Common myeloid progenitor, CD34-positive (primary cell): ENCODE results near the gene MKLN1.

Source experiments
- CTCF ChIA-PET: fragments of 350-600 bp; sonication (Branson Sonifier 250); formaldehyde crosslinking; loops from one replicate; lab custom pipeline; 2021; ENCODE audit warnings: antibody characterized with exemption; lab: Charles Lee
- POLR2A ChIA-PET: fragments of 350-600 bp; sonication (Branson Sonifier 250); formaldehyde crosslinking; loops from one replicate; lab custom pipeline; 2021; ENCODE audit warnings: antibody characterized with exemption; lab: Charles Lee
- DNase-seq, 3 donors: peaks; one replicate each; pipeline versions ENCODE4 v3.0.0 to v3.0.0-alpha.2; 2013
- H3K27ac ChIP-seq, 2 experiments: 1 replicate in 1 of 2; 2 replicates in 1 of 2; pipeline ENCODE4 v1.7.0; 2013; ENCODE audit warnings: inconsistent platforms in 2 of 2, low read length in 2 of 2, mild to moderate bottlenecking in 2 of 2, low read depth in 1 of 2, moderate library complexity in 1 of 2; ENCODE audit not compliant: severe bottlenecking in 2 of 2, insufficient read depth in 1 of 2, poor library complexity in 1 of 2
- H3K27me3 ChIP-seq, 5 experiments: replicated peaks in 2 of 5; 1 replicate in 3 of 5; 2 replicates in 2 of 5; pipeline versions ENCODE4 v1.6.1 to v1.7.0; 2013; ENCODE audit warnings: low read length in 4 of 5, mild to moderate bottlenecking in 2 of 5, moderate library complexity in 2 of 5, inconsistent platforms in 1 of 5; ENCODE audit not compliant: insufficient read depth in 5 of 5, control insufficient read depth in 4 of 5
- H3K36me3 ChIP-seq, 4 experiments: 1 replicate in 2 of 4; 2 replicates in 2 of 4; pipeline versions ENCODE4 v1.6.1 to v1.7.0; 2013; ENCODE audit warnings: low read length in 3 of 4, control low read depth in 1 of 4, mild to moderate bottlenecking in 1 of 4; ENCODE audit not compliant: control insufficient read depth in 4 of 4, insufficient read depth in 4 of 4
- H3K4me1 ChIP-seq, 4 experiments: 1 replicate in 3 of 4; 2 replicates in 1 of 4; pipeline versions ENCODE4 v1.6.1 to v1.7.1; 2013; ENCODE audit warnings: low read length in 3 of 4, mild to moderate bottlenecking in 3 of 4, control low read depth in 1 of 4, inconsistent platforms in 1 of 4, moderate library complexity in 1 of 4; ENCODE audit not compliant: control insufficient read depth in 4 of 4, insufficient read depth in 4 of 4; ENCODE audit errors: control extremely low read depth in 1 of 4
- H3K4me3 ChIP-seq, 7 experiments: 1 replicate in 4 of 7; 2 replicates in 3 of 7; pipeline versions ENCODE4 v1.5.1 to v1.7.0; 2013; ENCODE audit warnings: mild to moderate bottlenecking in 7 of 7, low read length in 6 of 7, moderate library complexity in 6 of 7, inconsistent platforms in 2 of 7, low read depth in 2 of 7, control low read depth in 1 of 7; ENCODE audit not compliant: insufficient read depth in 4 of 7, control insufficient read depth in 1 of 7; ENCODE audit errors: extremely low read depth in 1 of 7
- H3K9me3 ChIP-seq, 5 experiments: 1 replicate in 4 of 5; 2 replicates in 1 of 5; pipeline versions ENCODE4 v1.6.1 to v1.7.1; 2013; ENCODE audit warnings: low read length in 4 of 5, mild to moderate bottlenecking in 2 of 5, inconsistent platforms in 1 of 5, low read depth in 1 of 5, moderate library complexity in 1 of 5; ENCODE audit not compliant: control insufficient read depth in 4 of 5, insufficient read depth in 2 of 5; ENCODE audit errors: control extremely low read depth in 1 of 5
- WGBS: methylation state at CpG from one replicate; pipeline ENCODE4 v1.1.5; 2013; ENCODE audit not compliant: insufficient coverage; 5-methylcytosine and 5-hydroxymethylcytosine counted together

The MKLN1 gene

DNA sequence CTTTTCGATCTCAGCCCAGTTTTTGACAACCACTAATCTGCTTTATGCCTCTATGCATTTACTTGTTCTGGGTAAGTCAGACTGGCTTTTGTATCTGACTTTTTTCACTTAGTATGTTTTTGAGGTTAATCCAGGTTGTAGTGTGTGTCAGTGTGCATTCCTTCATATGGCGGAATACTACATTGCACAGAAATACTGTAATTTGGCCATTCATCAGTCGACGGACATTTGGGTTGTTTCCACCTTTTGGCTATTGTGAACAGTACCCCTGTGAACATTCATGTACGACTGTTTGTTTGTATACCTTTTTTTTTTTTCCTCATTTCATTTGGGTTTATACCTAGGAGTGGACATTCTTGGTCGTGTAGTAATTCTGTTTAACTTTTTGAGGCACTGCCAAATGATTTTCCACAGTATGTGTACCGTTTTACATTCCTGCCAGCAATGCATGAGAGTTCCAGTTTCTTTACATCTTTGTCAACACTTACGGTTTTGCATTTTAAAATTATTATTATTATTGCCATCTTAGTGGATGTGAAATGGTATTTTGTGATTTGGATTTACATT lies 57.4 kb downstream of the MKLN1 start:
- POLR2A ChIA-PET = interaction anchor here (0.5 to 0.6 kb wide), 2 partner anchors 58 to 444 kb away, joined by 3 to 4 read pairs; partner anchors contain the start of gene MKLN1
- Histone ChIP-seq H3K36me3 (peaks cover 0 to 6% (median 2%) of the 10 kb centered on the region in 4 experiments), H3K4me3 (no peak overlapping the region), H3K27me3 (no peaks in the 10 kb centered on the region), H3K4me1 (peaks cover 0 to 6% (median 1%) of the 10 kb centered on the region in 4 experiments), H3K27ac (no peak overlapping the region), H3K9me3 (no peaks in the 10 kb centered on the region)
- CTCF ChIA-PET = interaction anchor here (0.7 kb wide), 1 partner anchor 30 kb away, joined by 3 read pairs; no protein-coding TSS in a partner anchor
- WGBS = 100% methylated on average over 4 of the region's 8 CpGs
- no peak for DNase-seq

DNA sequence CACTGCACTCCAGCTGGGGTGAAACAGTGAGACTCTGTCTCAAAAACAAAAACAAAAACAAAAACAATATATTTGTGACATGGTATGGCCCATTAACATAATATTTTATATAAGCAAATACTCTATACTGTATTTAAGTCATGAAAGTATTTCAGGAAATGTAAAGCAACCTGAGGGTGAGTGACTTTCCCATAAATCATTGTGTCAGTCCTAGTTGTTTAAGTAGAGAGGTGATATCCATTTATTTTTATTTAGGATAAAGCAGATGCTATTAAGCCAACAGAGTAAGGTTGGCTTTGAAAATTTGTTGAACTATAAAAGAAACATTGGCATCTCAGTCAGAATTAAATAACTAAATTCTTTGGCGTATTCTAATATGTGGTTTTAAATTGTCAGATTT lies 60.5 kb downstream of the MKLN1 start:
- DNase-seq = no peak
- ChIA-PET CTCF (no interaction called here), POLR2A (no interaction called here)
- peaks cover 0 to 4% (median 2%) of the 10 kb centered on the region in 4 experiments for H3K36me3 ChIP-seq
- H3K4me3 ChIP-seq = no peak overlapping the region
- peaks cover 0 to 2% (median 1%) of the 10 kb centered on the region in 4 experiments for H3K4me1 ChIP-seq
- WGBS = no CpG with 5 or more reads among the region's 1 CpG
- H3K27me3 ChIP-seq = no peaks in the 10 kb centered on the region
- H3K27ac ChIP-seq = no peak overlapping the region
- no peaks in the 10 kb centered on the region for H3K9me3 ChIP-seq

GRCh38 chr7:131390275-131390674 lies 62.6 kb downstream of the MKLN1 start:
- ChIA-PET POLR2A (no interaction called here), CTCF (no interaction called here)
- Histone ChIP-seq H3K4me1 (no peaks in the 10 kb centered on the region), H3K36me3 (peaks cover 0 to 7% (median 3%) of the 10 kb centered on the region in 4 experiments), H3K4me3 (no peak overlapping the region), H3K27me3 (no peaks in the 10 kb centered on the region), H3K9me3 (no peaks in the 10 kb centered on the region), H3K27ac (no peak overlapping the region)
- DNase-seq = no peak
- WGBS = no CpG with 5 or more reads among the region's 1 CpG

DNA sequence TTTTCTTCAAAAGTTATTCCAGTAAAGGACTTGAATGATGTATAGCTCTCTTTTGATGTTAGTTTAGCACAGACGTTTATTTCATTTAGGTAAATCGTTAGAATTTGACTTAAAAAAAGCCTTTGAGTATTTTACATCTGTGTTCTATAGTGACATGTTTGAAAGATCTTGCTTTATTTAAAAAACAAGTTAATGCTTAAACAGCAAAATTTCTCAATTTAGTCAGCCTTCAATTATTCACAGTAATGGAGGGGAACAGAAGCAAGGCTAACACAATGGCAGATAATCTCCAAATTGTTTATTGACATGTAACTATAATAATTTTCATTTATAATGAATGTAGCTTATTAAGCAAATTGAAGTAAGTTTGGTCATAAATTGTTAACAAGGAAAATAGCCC lies 63.5 kb downstream of the MKLN1 start:
- ChIA-PET CTCF (interaction anchor here (0.7 kb wide), 1 partner anchor 122 kb away, joined by 3 read pairs; no protein-coding TSS in a partner anchor), POLR2A (no interaction called here)

GRCh38 chr7:131400681-131401176 lies 73.1 kb downstream of the MKLN1 start:
- peaks cover 24 to 39% (median 25%) of the 10 kb centered on the region in 4 experiments for H3K36me3 ChIP-seq
- POLR2A ChIA-PET = no interaction called here

More for the DNA sequence above, 63.5 kb downstream of the MKLN1 start:
- H3K36me3 ChIP-seq = peaks cover 0 to 6% (median 3%) of the 10 kb centered on the region in 4 experiments
- H3K4me1 ChIP-seq = no peaks in the 10 kb centered on the region
- no CpG with 5 or more reads among the region's 2 CpGs for WGBS
- no peaks in the 10 kb centered on the region for H3K9me3 ChIP-seq
- DNase-seq = no peak
- no peak overlapping the region for H3K27ac ChIP-seq
- H3K4me3 ChIP-seq = no peak overlapping the region
- H3K27me3 ChIP-seq = no peaks in the 10 kb centered on the region

DNA sequence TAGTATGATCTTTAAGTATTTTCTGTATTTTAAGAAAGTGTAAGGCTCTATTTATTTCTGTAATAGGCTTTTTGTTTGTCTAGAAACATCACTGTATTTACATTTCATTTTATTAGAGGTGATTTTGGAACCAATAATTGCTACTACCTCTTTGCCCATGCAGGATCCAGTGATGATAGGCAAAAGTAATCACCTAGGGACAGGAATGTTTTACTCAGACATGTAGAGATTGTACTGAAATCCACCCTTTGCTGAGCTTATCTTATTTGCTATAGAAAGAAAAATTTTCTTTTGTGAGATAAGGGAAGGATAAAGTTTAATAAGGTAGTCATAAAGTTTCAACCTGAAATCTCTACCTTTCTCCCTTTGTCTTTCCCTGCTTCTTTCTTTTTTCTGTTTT lies 73.5 kb downstream of the MKLN1 start:
- H3K4me1 ChIP-seq = no peaks in the 10 kb centered on the region
- no peaks in the 10 kb centered on the region for H3K27me3 ChIP-seq
- ChIA-PET CTCF (interaction anchor here (1.1 kb wide), 1 partner anchor 37 kb away, joined by 3 read pairs; no protein-coding TSS in a partner anchor), POLR2A (no interaction called here)
- peaks cover 24 to 39% (median 25%) of the 10 kb centered on the region in 4 experiments for H3K36me3 ChIP-seq
- no peak for DNase-seq
- H3K4me3 ChIP-seq = no peak overlapping the region
- no peak overlapping the region for H3K27ac ChIP-seq
- peaks cover 4 to 29% (median 8%) of the 10 kb centered on the region in 5 experiments for H3K9me3 ChIP-seq

More at GRCh38 chr7:131400681-131401176, 73.1 kb downstream of the MKLN1 start:
- 60% methylated on average over 1 of the region's 1 CpG for WGBS
- H3K4me1 ChIP-seq = no peaks in the 10 kb centered on the region
- no peak for DNase-seq
- CTCF ChIA-PET = interaction anchor here (1.1 kb wide), 1 partner anchor 37 kb away, joined by 3 read pairs; no protein-coding TSS in a partner anchor
- H3K4me3 ChIP-seq = no peak overlapping the region
- H3K9me3 ChIP-seq = peaks cover 4 to 29% (median 8%) of the 10 kb centered on the region in 5 experiments
- H3K27me3 ChIP-seq = no peaks in the 10 kb centered on the region
- H3K27ac ChIP-seq = no peak overlapping the region

GRCh38 chr7:131403322-131403721 lies 75.6 kb downstream of the MKLN1 start:
- peaks cover 21 to 39% (median 24%) of the 10 kb centered on the region in 4 experiments for H3K36me3 ChIP-seq
- H3K4me1 ChIP-seq = no peaks in the 10 kb centered on the region
- H3K27ac ChIP-seq = no peak overlapping the region
- WGBS = no CpG with 5 or more reads among the region's 2 CpGs
- POLR2A ChIA-PET = interaction anchor here (0.6 kb wide), 1 partner anchor 489 kb away, joined by 6 read pairs; no protein-coding TSS in a partner anchor
- peaks cover 4 to 29% (median 8%) of the 10 kb centered on the region in 5 experiments for H3K9me3 ChIP-seq
- no peaks in the 10 kb centered on the region for H3K27me3 ChIP-seq
- CTCF ChIA-PET = no interaction called here
- DNase-seq = no peak
- no peak overlapping the region for H3K4me3 ChIP-seq
